ENCODE data around the gene TACC2.

- TF ChIP-seq ZNF707 (CRISPR knock-in tag; conservative IDR thresholded peaks at IDR 0.05) (no peak), NKRF (IDR thresholded peaks at IDR 0.05; ENCODE audit: borderline replicate concordance) (no peak), TAF7 (tag; IDR thresholded peaks at IDR 0.05) (no peak), FOSL1 (tag; conservative IDR thresholded peaks at IDR 0.05) (no peak), EHMT2 (IDR thresholded peaks at IDR 0.05) (no peak), GTF2E2 (tag; IDR thresholded peaks at IDR 0.05) (no peak), EGR1 (conservative IDR thresholded peaks at IDR 0.05) (no peak), ZNF398 (CRISPR knock-in tag; IDR thresholded peaks at IDR 0.05) (no peak), EZH2 (IDR thresholded peaks at IDR 0.05; ENCODE audit: borderline replicate concordance, low read depth, low read length) (no peak), POLR2A (conservative IDR thresholded peaks at IDR 0.05) (no peak), FOXJ3 (CRISPR knock-in tag; IDR thresholded peaks at IDR 0.05) (no peak)
- TF ChIP-seq, protein P1, sequence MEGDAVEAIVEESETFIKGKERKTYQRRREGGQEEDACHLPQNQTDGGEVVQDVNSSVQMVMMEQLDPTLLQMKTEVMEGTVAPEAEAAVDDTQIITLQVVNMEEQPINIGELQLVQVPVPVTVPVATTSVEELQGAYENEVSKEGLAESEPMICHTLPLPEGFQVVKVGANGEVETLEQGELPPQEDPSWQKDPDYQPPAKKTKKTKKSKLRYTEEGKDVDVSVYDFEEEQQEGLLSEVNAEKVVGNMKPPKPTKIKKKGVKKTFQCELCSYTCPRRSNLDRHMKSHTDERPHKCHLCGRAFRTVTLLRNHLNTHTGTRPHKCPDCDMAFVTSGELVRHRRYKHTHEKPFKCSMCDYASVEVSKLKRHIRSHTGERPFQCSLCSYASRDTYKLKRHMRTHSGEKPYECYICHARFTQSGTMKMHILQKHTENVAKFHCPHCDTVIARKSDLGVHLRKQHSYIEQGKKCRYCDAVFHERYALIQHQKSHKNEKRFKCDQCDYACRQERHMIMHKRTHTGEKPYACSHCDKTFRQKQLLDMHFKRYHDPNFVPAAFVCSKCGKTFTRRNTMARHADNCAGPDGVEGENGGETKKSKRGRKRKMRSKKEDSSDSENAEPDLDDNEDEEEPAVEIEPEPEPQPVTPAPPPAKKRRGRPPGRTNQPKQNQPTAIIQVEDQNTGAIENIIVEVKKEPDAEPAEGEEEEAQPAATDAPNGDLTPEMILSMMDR (IDR thresholded peaks at IDR 0.05 in 2 of 3, conservative IDR thresholded peaks at IDR 0.05 in 1 of 3; ENCODE audit: insufficient read depth in 2 of 3, low read depth in 1 of 3, low read length in 3 of 3), result no peak
Measured at GRCh38 chr10:122265896-122266295, 276.9 kb downstream of the TACC2 start.
